B cell (primary cell): ENCODE results near the gene GMCL1. TPM values are rescaled to one million over a fixed set of nuclear protein-coding genes. Genes with fewer than 3 reads are reported as not detected.

Experiments
- ATAC-seq: fragments of 200-7000 bp; cut with Tn5 transposase; one replicate; pipeline ENCODE4 v1.10.0; 2021; ENCODE audit warnings: low read depth, mild to moderate bottlenecking, moderate number of reproducible peaks, moderate library complexity
- CTCF ChIA-PET: fragments of 350-600 bp; sonication (Branson Sonifier 250); formaldehyde crosslinking; loops from one replicate; lab custom pipeline; 2021; ENCODE audit warnings: antibody characterized with exemption, inconsistent platforms; lab: Charles Lee
- POLR2A ChIA-PET: fragments of 350-600 bp; sonication (Branson Sonifier 250); formaldehyde crosslinking; loops from one replicate; lab custom pipeline; 2021; ENCODE audit warnings: antibody characterized with exemption; lab: Charles Lee
- DNase-seq: peaks from one replicate; pipeline ENCODE4 v3.0.0; 2013
- H2AFZ ChIP-seq: 2 replicates; pipeline ENCODE4 v1.6.1; 2012; ENCODE audit warnings: mild to moderate bottlenecking, low read depth, low read length; ENCODE audit not compliant: insufficient read depth, poor library complexity, severe bottlenecking
- H3K27ac ChIP-seq, 2 donors: 1 replicate in 1 of 2; 2 replicates in 1 of 2; pipeline ENCODE4 v1.5.1; 2012 to 2013; ENCODE audit warnings: low read length in 2 of 2, mild to moderate bottlenecking in 2 of 2, moderate library complexity in 1 of 2
- H3K27me3 ChIP-seq, 4 experiments: fragments of 200-600 bp in 1 of 4; sonication (generic) in 1 of 4; replicated peaks in 1 of 4; 1 replicate in 2 of 4; 2 replicates in 2 of 4; pipeline versions ENCODE4 v1.6.1 to v1.7.0; 2013 to 2016; ENCODE audit warnings: low read length in 3 of 4, mild to moderate bottlenecking in 2 of 4, mixed read lengths in 1 of 4, moderate library complexity in 1 of 4; ENCODE audit not compliant: insufficient read depth in 4 of 4, control insufficient read depth in 3 of 4; ENCODE audit errors: control extremely low read depth in 1 of 4
- H3K36me3 ChIP-seq, 2 experiments: replicated peaks in 1 of 2; 1 replicate in 1 of 2; 2 replicates in 1 of 2; pipeline versions ENCODE4 v1.6.1 to v1.7.1; 2013; ENCODE audit warnings: low read length in 1 of 2; ENCODE audit not compliant: insufficient read depth in 2 of 2, control insufficient read depth in 1 of 2; ENCODE audit errors: control extremely low read depth in 1 of 2, extremely low read depth in 1 of 2
- H3K4me1 ChIP-seq, 2 donors: fragments of 200-600 bp in 1 of 2; sonication (generic) in 1 of 2; 1 replicate in 1 of 2; 2 replicates in 1 of 2; pipeline versions ENCODE4 v1.5.1 to v1.6.1; 2013 to 2017; ENCODE audit warnings: low read length in 2 of 2; ENCODE audit not compliant: control insufficient read depth in 2 of 2, insufficient read depth in 2 of 2
- H3K4me2 ChIP-seq: replicated peaks from 2 replicates; pipeline ENCODE3; 2012; ENCODE audit warnings: mild to moderate bottlenecking, low read depth, low read length; ENCODE audit not compliant: poor library complexity, severe bottlenecking
- H3K4me3 ChIP-seq, 5 experiments: fragments of 200-600 bp in 1 of 5; sonication (generic) in 1 of 5; 1 replicate in 3 of 5; 2 replicates in 2 of 5; pipeline versions ENCODE4 v1.5.1 to v1.7.0; 2011 to 2016; ENCODE audit warnings: low read length in 4 of 5, mild to moderate bottlenecking in 4 of 5, low read depth in 2 of 5, control low read depth in 1 of 5, moderate library complexity in 1 of 5; ENCODE audit not compliant: insufficient read depth in 1 of 5; ENCODE audit errors: control extremely low read depth in 1 of 5, extremely low read depth in 1 of 5
- H3K79me2 ChIP-seq: fragments of 200-600 bp; sonication (generic); one replicate; pipeline ENCODE4 v1.6.0; 2016; ENCODE audit warnings: low read length; ENCODE audit not compliant: control insufficient read depth, insufficient read depth
- H3K9ac ChIP-seq: fragments of 200-600 bp; sonication (generic); 2 replicates; pipeline ENCODE4 v1.6.1; 2017; ENCODE audit warnings: mild to moderate bottlenecking, low read length, moderate library complexity
- H3K9me3 ChIP-seq, 3 donors: one replicate each; pipeline versions ENCODE4 v1.6.1 to v1.7.1; 2013; ENCODE audit warnings: low read length in 2 of 3; ENCODE audit not compliant: control insufficient read depth in 2 of 3, insufficient read depth in 1 of 3; ENCODE audit errors: control extremely low read depth in 1 of 3
- H4K20me1 ChIP-seq: 2 replicates; pipeline ENCODE4 v1.6.0; 2012; ENCODE audit warnings: mild to moderate bottlenecking, low read length; ENCODE audit not compliant: insufficient read depth, control insufficient read depth, poor library complexity, severe bottlenecking
- H3K27ac Mint-ChIP-seq: one replicate; pipeline ENCODE4 v1.8.0; 2021; ENCODE audit warnings: mixed read lengths
- H3K27me3 Mint-ChIP-seq: one replicate; pipeline ENCODE4 v1.8.0; 2021; ENCODE audit warnings: mixed read lengths
- H3K4me1 Mint-ChIP-seq: one replicate; pipeline ENCODE4 v1.8.0; 2021; ENCODE audit warnings: mixed read lengths
- H3K4me3 Mint-ChIP-seq: one replicate; pipeline ENCODE4 v1.8.0; 2021; ENCODE audit warnings: mixed read lengths
- H3K9me3 Mint-ChIP-seq: one replicate; pipeline ENCODE4 v1.8.0; 2022; ENCODE audit warnings: mixed read lengths; ENCODE audit not compliant: insufficient read depth
- CTCF ChIP-seq: fragments of 200-600 bp; IDR thresholded peaks from one replicate; pipeline ENCODE4 v1.8.0; 2022; ENCODE audit warnings: antibody characterized with exemption, mild to moderate bottlenecking
- EZH2 ChIP-seq: IDR thresholded peaks from 2 replicates; pipeline ENCODE4 v1.6.1; 2012; ENCODE audit warnings: borderline replicate concordance, low read depth, mild to moderate bottlenecking, moderate library complexity, low read length; ENCODE audit not compliant: insufficient read depth, poor library complexity, severe bottlenecking
- WGBS: methylation state at CpG from one replicate; pipeline ENCODE4 v1.1.5; 2013; ENCODE audit warnings: missing lambda C conversion rate; ENCODE audit not compliant: insufficient coverage; 5-methylcytosine and 5-hydroxymethylcytosine counted together
- intact Hi-C: fragments of 100-400 bp; cut with micrococcal nuclease; formaldehyde crosslinking; loops from one replicate; pipeline ENCODE4 v1.10.0; 2022
- polyA plus RNA-seq: library from polyadenylated mRNA; depleted of rRNA; stranded (reverse); fragments of >200 nt; gene quantifications from 2 replicates; pipeline ENCODE4 v1.2.3, GENCODE V29; 2012
- total RNA-seq, 2 donors: library from RNA; stranded (reverse); fragments of 120-200 nt in 1 of 2; gene quantifications; 1 replicate in 1 of 2; 2 replicates in 1 of 2; pipeline versions ENCODE4 v1.2.3 to v1.2.4, GENCODE V29; 2013 to 2022

Gene GMCL1
- total and polyA plus RNA-seq, 2 donors (not counting 1 experiment from before 2014, with no cell fraction given): 6.0 to 26.3 TPM

DNA sequence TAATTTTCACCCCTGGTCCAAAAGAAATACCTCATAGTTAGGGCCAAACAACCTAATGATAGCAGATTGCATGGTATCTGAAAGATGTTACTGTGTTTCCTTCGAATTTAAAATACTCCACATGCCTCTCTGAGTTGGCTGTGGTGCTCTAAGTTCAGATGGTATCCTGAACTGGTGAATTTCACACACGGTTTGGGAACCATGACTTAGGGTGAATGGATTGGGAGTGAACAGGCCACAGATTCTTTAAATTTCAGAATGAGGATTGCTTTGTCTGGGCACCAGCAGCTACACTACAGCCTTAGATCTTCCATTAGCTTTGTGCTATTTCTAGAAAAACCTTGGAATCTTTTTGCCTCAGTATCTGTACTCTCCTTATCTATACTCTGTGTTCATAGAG is 6.2 kb downstream of the GMCL1 start:
- Histone ChIP-seq H3K27me3 (no peaks in the 10 kb centered on the region), H3K27ac (no peak overlapping the region), H3K79me2 (peaks cover 57% of the 10 kb centered on the region), H2AFZ (no peak overlapping the region), H3K4me2 (no peak overlapping the region), H4K20me1 (peaks cover 19% of the 10 kb centered on the region), H3K4me3 (no peak overlapping the region), H3K36me3 (peaks cover 5 to 8% of the 10 kb centered on the region in 2 experiments), H3K4me1 (peaks cover 12 to 13% of the 10 kb centered on the region in 2 donors), H3K9ac (no peak overlapping the region), H3K9me3 (no peaks in the 10 kb centered on the region)
- intact Hi-C loops: no loop called here
- TF ChIP-seq EZH2: no peak
- no peak for TF ChIP-seq CTCF
- Mint-ChIP-seq H3K9me3 (no peaks in the 10 kb centered on the region), H3K27me3 (no peaks in the 10 kb centered on the region), H3K4me1 (peaks cover 41% of the 10 kb centered on the region), H3K27ac (no peak overlapping the region), H3K4me3 (no peak overlapping the region)
- no CpG with 5 or more reads among the region's 2 CpGs for WGBS
- DNase-seq (no peak), ATAC-seq (no peak)
- POLR2A ChIA-PET: no interaction called here
- CTCF ChIA-PET: interaction anchor here (1.2 kb wide), 1 partner anchor 111 kb away, joined by 3 read pairs; no protein-coding TSS in a partner anchor

GRCh38 chr2:69836316-69836715 is 6.9 kb downstream of the GMCL1 start:
- DNase-seq (no peak), ATAC-seq (no peak)
- Histone ChIP-seq H2AFZ (no peak overlapping the region), H3K36me3 (peaks cover 5 to 8% of the 10 kb centered on the region in 2 experiments), H3K4me2 (no peak overlapping the region), H3K4me3 (no peak overlapping the region), H3K9ac (no peak overlapping the region), H3K27ac (no peak overlapping the region), H3K27me3 (no peaks in the 10 kb centered on the region), H3K9me3 (no peaks in the 10 kb centered on the region), H3K79me2 (peaks cover 51% of the 10 kb centered on the region), H4K20me1 (peaks cover 19% of the 10 kb centered on the region), H3K4me1 (peaks cover 6 to 8% of the 10 kb centered on the region in 2 donors)
- ChIA-PET POLR2A (no interaction called here), CTCF (interaction anchor here (1.2 kb wide), 1 partner anchor 112 kb away, joined by 3 read pairs; no protein-coding TSS in a partner anchor)
- TF ChIP-seq EZH2: no peak
- TF ChIP-seq CTCF: no peak
- H3K9me3 Mint-ChIP-seq: no peaks in the 10 kb centered on the region
- no CpG with 5 or more reads among the region's 5 CpGs for WGBS
- peaks cover 36% of the 10 kb centered on the region for H3K4me1 Mint-ChIP-seq
- H3K4me3 Mint-ChIP-seq: no peak overlapping the region
- intact Hi-C loops: no loop called here
- no peaks in the 10 kb centered on the region for H3K27me3 Mint-ChIP-seq
- no peak overlapping the region for H3K27ac Mint-ChIP-seq
